Type B pancreatic cell (in vitro differentiated cells): ENCODE data around the gene ZNF385C. TPM values are rescaled to one million over a fixed set of nuclear protein-coding genes. Genes with fewer than 3 reads are reported as not detected.

ENCODE experiments used
- DNase-seq: peaks from one replicate; pipeline ENCODE4 v3.0.0; 2021; ENCODE audit warnings: mixed read lengths; ENCODE audit not compliant: unreplicated experiment; ENCODE audit errors: extremely low spot score
- H3K27ac Mint-ChIP-seq: 2 replicates; pipeline ENCODE4 v1.8.0; 2021; ENCODE audit warnings: mild to moderate bottlenecking, mixed read lengths
- H3K27me3 Mint-ChIP-seq: 2 replicates; pipeline ENCODE4 v1.8.0; 2021; ENCODE audit warnings: mixed read lengths
- H3K36me3 Mint-ChIP-seq: 2 replicates; pipeline ENCODE4 v1.8.0; 2021; ENCODE audit warnings: mixed read lengths
- H3K4me1 Mint-ChIP-seq: one replicate; pipeline ENCODE4 v1.8.0; 2021; ENCODE audit warnings: mixed read lengths; ENCODE audit not compliant: unreplicated experiment
- H3K4me3 Mint-ChIP-seq: 2 replicates; pipeline ENCODE4 v1.8.0; 2021; ENCODE audit warnings: mild to moderate bottlenecking, mixed read lengths
- H3K9me3 Mint-ChIP-seq: 2 replicates; pipeline ENCODE4 v1.8.0; 2021; ENCODE audit warnings: mixed read lengths
- CTCF ChIP-seq: fragments of 200-600 bp; sonication (generic); conservative IDR thresholded peaks from 2 replicates; pipeline ENCODE4 v1.5.0; 2021; ENCODE audit warnings: antibody characterized with exemption, mild to moderate bottlenecking
- total RNA-seq: library from RNA; stranded (reverse); gene quantifications from 2 replicates; pipeline ENCODE4 v1.2.1, GENCODE V29; 2021; ENCODE audit warnings: low replicate concordance

Gene ZNF385C
- total RNA-seq, 1 donor from 2014 or later = 3.3 TPM

- Mint-ChIP-seq H3K9me3 (no peaks in the 10 kb centered on the region), H3K36me3 (no peaks in the 10 kb centered on the region), H3K4me3 (peak overlapping the region; percentile 70), H3K27ac (no peak overlapping the region), H3K4me1 (no peaks in the 10 kb centered on the region), H3K27me3 (peaks cover 20% of the 10 kb centered on the region)
- TF ChIP-seq CTCF = no peak
- peak; percentile 93 for DNase-seq
Measured at GRCh38 chr17:42107597-42108576, 9.6 kb upstream of the ZNF385C start.

- Mint-ChIP-seq H3K27ac (no peak overlapping the region), H3K4me1 (no peaks in the 10 kb centered on the region), H3K36me3 (no peaks in the 10 kb centered on the region), H3K9me3 (no peaks in the 10 kb centered on the region), H3K27me3 (peaks cover 26% of the 10 kb centered on the region), H3K4me3 (peak overlapping the region; percentile 70)
- TF ChIP-seq CTCF = no peak
- DNase-seq = no peak
Measured at GRCh38 chr17:42107124-42107523, 8.9 kb upstream of the ZNF385C start.

- peak overlapping the region; percentile 64 for H3K4me3 Mint-ChIP-seq
- no peaks in the 10 kb centered on the region for H3K36me3 Mint-ChIP-seq
- no peaks in the 10 kb centered on the region for H3K9me3 Mint-ChIP-seq
- no peaks in the 10 kb centered on the region for H3K4me1 Mint-ChIP-seq
- peaks cover 31% of the 10 kb centered on the region for H3K27me3 Mint-ChIP-seq
- H3K27ac Mint-ChIP-seq = no peak overlapping the region
- no peak for DNase-seq
- TF ChIP-seq CTCF = no peak
Measured at GRCh38 chr17:42106009-42106408, 7.7 kb upstream of the ZNF385C start.

GRCh38 chr17:42104264-42104663 is 6.0 kb upstream of the ZNF385C start:
- Mint-ChIP-seq H3K36me3 (no peaks in the 10 kb centered on the region), H3K9me3 (no peaks in the 10 kb centered on the region), H3K27me3 (peaks cover 33% of the 10 kb centered on the region), H3K27ac (no peak overlapping the region), H3K4me1 (no peaks in the 10 kb centered on the region), H3K4me3 (no peak overlapping the region)
- no peak for DNase-seq
- no peak for TF ChIP-seq CTCF

- no peaks in the 10 kb centered on the region for H3K36me3 Mint-ChIP-seq
- no peak for TF ChIP-seq CTCF
- no peak for DNase-seq
- H3K4me1 Mint-ChIP-seq = no peaks in the 10 kb centered on the region
- H3K9me3 Mint-ChIP-seq = no peaks in the 10 kb centered on the region
- no peak overlapping the region for H3K4me3 Mint-ChIP-seq
- H3K27me3 Mint-ChIP-seq = peaks cover 39% of the 10 kb centered on the region
- H3K27ac Mint-ChIP-seq = no peak overlapping the region
Measured at GRCh38 chr17:42103221-42103954, 5.1 kb upstream of the ZNF385C start.
